K562 (cell line): ENCODE results near the gene NAA10.

Experiments
- CTCF ChIP-seq, 3 experiments: IDR thresholded peaks in 2 of 3; conservative IDR thresholded peaks in 1 of 3; 2 replicates each; pipeline ENCODE4 v1.5.1; 2011 to 2012; ENCODE audit warnings: low read length in 3 of 3, mild to moderate bottlenecking in 3 of 3, control low read depth in 2 of 3, improper control_type of control experiment in 1 of 3, inconsistent platforms in 1 of 3, low read depth in 1 of 3, mixed read lengths in 1 of 3, moderate library complexity in 1 of 3; ENCODE audit not compliant: insufficient read depth in 2 of 3
- EZH2 ChIP-seq: IDR thresholded peaks from 2 replicates; pipeline ENCODE4 v1.6.1; 2012; ENCODE audit warnings: low read depth, mild to moderate bottlenecking, inconsistent platforms, low read length, borderline replicate concordance
- NFE2 ChIP-seq: IDR thresholded peaks from 2 replicates; pipeline ENCODE4 v1.6.1; 2014; ENCODE audit warnings: antibody characterized with exemption, low read depth
- POLR2AphosphoS5 ChIP-seq: IDR thresholded peaks from 2 replicates; pipeline ENCODE4 v1.6.1; 2011; ENCODE audit warnings: mild to moderate bottlenecking, low read depth, low read length, moderate library complexity; ENCODE audit not compliant: control insufficient read depth, insufficient read depth
- SP2 ChIP-seq: IDR thresholded peaks from 2 replicates; pipeline ENCODE4 v1.6.1; 2011; ENCODE audit warnings: mild to moderate bottlenecking, low read depth, low read length, moderate library complexity; ENCODE audit not compliant: poor library complexity, severe bottlenecking; ENCODE audit errors: extremely low read depth
- TOE1 ChIP-seq, 2 experiments: fragments of 450-650 bp in 1 of 2; sonication (generic) in 1 of 2; formaldehyde crosslinking in 1 of 2; IDR thresholded peaks; 2 replicates each; pipeline versions ENCODE4 v1.7.1 to v1.8.0; 2016 to 2022; ENCODE audit warnings: borderline replicate concordance in 2 of 2, mild to moderate bottlenecking in 2 of 2, antibody characterized with exemption in 1 of 2, inconsistent platforms in 1 of 2, low read depth in 1 of 2, missing genetic modification reagents in 1 of 2, moderate library complexity in 1 of 2
- ZNF766 ChIP-seq: fragments of 200-800 bp; sonication (Bioruptor generic); conservative IDR thresholded peaks from 2 replicates; pipeline ENCODE4 v1.6.1; 2016; ENCODE audit warnings: missing genetic modification characterization, missing compliant biosample characterization

- TF ChIP-seq NFE2 (no peak), POLR2AphosphoS5 (no peak), ZNF766 (CRISPR knock-in tag) (no peak), TOE1 (IDR thresholded peaks at IDR 0.05; ENCODE audit: borderline replicate concordance) (no peak), TOE1 (CRISPR knock-in tag; IDR thresholded peaks at IDR 0.05; ENCODE audit: borderline replicate concordance, low read depth) (no peak), CTCF (IDR thresholded peaks at IDR 0.05 in 2 of 3, conservative IDR thresholded peaks at IDR 0.05 in 1 of 3; ENCODE audit: insufficient read depth in 2 of 3, low read depth in 1 of 3, low read length in 3 of 3) (no peak), EZH2 (no peak), SP2 (no peak)
Observed at GRCh38 chrX:153909024-153909979, 25.5 kb downstream of the NAA10 start.
